ENCODE data around the gene KCNK1. TPM values are rescaled to one million over a fixed set of nuclear protein-coding genes. Genes with fewer than 3 reads are reported as not detected.

Gene KCNK1
- total and polyA plus RNA-seq, 2 of the 13 experiments (the other 11 are each of a cell fraction or from before 2014, with no cell fraction given) = not detected

GRCh38 chr1:233671286-233671685, 57.4 kb downstream of the KCNK1 start:
- Histone ChIP-seq H3K27me3 (ENCODE audit: control insufficient read depth in 1 of 2, insufficient read depth in 2 of 2, low read length in 2 of 2) (no peaks in the 10 kb centered on the region), H3K9me3 (ENCODE audit: low read length) (no peaks in the 10 kb centered on the region), H3K9ac (ENCODE audit: insufficient read depth, low read depth, low read length) (no peak overlapping the region), H3K36me3 (replicated peaks in 1 of 2; ENCODE audit: control insufficient read depth in 1 of 2, insufficient read depth in 2 of 2, low read length in 2 of 2) (no peaks in the 10 kb centered on the region), H4K20me1 (ENCODE audit: insufficient read depth, low read length) (no peaks in the 10 kb centered on the region), H3K79me2 (ENCODE audit: insufficient read depth, low read length) (no peaks in the 10 kb centered on the region), H3K27ac (ENCODE audit: extremely low read length, insufficient read depth, low read length) (no peak overlapping the region), H3K4me2 (ENCODE audit: low read depth, low read length) (no peak overlapping the region), H2AFZ (ENCODE audit: low read length) (no peak overlapping the region), H3K4me1 (ENCODE audit: insufficient read depth, low read length) (no peaks in the 10 kb centered on the region; the same call in 1 of the 2 replicates), H3K4me3 (replicated peaks in 1 of 3; ENCODE audit: insufficient read depth in 1 of 3, low read depth in 2 of 3, low read length in 3 of 3) (no peak overlapping the region)
- DNase-seq (ENCODE audit: low spot score) = no peak
- WGBS (ENCODE audit: low lambda C conversion rate) = 14% methylated on average over 5 of the region's 5 CpGs
- CTCF ChIA-PET (ENCODE audit: low intra/inter-chr PET ratio, low total read pairs) = no interaction called here
- BruUV-seq (replicated peaks) = no TSS peak
- intact Hi-C loops (cut with micrococcal nuclease; ENCODE audit: unreplicated experiment) = no loop called here
- POLR2A ChIA-PET = no interaction called here
- in situ Hi-C loops (cut with HindIII; ENCODE audit: extremely low pct_ligation_motif_present, low pct_unique_long_range_greater_than_20kb) = no loop called here
- TF ChIP-seq POLR2AphosphoS2 (IDR thresholded peaks at IDR 0.05; ENCODE audit: low read depth, low read length) (no peak), ZNF724P (CRISPR knock-in tag; IDR thresholded peaks at IDR 0.05; ENCODE audit: borderline replicate concordance) (no peak), HNRNPUL1 (IDR thresholded peaks at IDR 0.05; ENCODE audit: low read depth, low read length) (no peak), ZNF407 (CRISPR knock-in tag; IDR thresholded peaks at IDR 0.05; ENCODE audit: not compliant biosample characterization) (no peak), ZNF230 (CRISPR knock-in tag; IDR thresholded peaks at IDR 0.05) (no peak), SPEN (CRISPR knock-in tag; IDR thresholded peaks at IDR 0.05; ENCODE audit: low read depth) (no peak), ASH2L (IDR thresholded peaks at IDR 0.05; ENCODE audit: insufficient read length, low read depth, low read length) (no peak), ZMYM3 (CRISPR knock-in tag; IDR thresholded peaks at IDR 0.05) (no peak)
- no peak for FAIRE-seq
- ATAC-seq = no peak
